Kidney (tissue), 14 donors: ENCODE results near the gene GPATCH4. TPM values are rescaled to one million over a fixed set of nuclear protein-coding genes. Genes with fewer than 3 reads are reported as not detected.
A peak's percentile ranks its signal among the peaks of the same experiment; 100 is the strongest.

Experiments
- DNase-seq, 5 donors: peaks; one replicate each; pipeline ENCODE4 v3.0.0-alpha.2; 2013 to 2020
- FAIRE-seq: peaks from 2 replicates; lab custom pipeline; 2012; peaks lifted over from hg19 to GRCh38; lab: Jason Lieb, UNC
- H3K27ac ChIP-seq, 2 donors: one replicate each; pipeline ENCODE4 v1.7.0; 2013; ENCODE audit warnings: low read depth in 2 of 2, low read length in 2 of 2, inconsistent platforms in 1 of 2
- H3K27me3 ChIP-seq: one replicate; pipeline ENCODE4 v1.7.1; 2013; ENCODE audit warnings: low read length, inconsistent platforms; ENCODE audit not compliant: control insufficient read depth, insufficient read depth
- H3K36me3 ChIP-seq, 3 donors: one replicate each; pipeline versions ENCODE4 v1.7.0 to v1.7.1; 2013; ENCODE audit warnings: low read length in 3 of 3, control low read depth in 1 of 3, inconsistent platforms in 1 of 3; ENCODE audit not compliant: insufficient read depth in 3 of 3, control insufficient read depth in 2 of 3
- H3K4me1 ChIP-seq, 3 donors: one replicate each; pipeline versions ENCODE4 v1.7.0 to v1.7.1; 2013; ENCODE audit warnings: low read length in 3 of 3, inconsistent platforms in 1 of 3, low read depth in 1 of 3; ENCODE audit not compliant: control insufficient read depth in 2 of 3, insufficient read depth in 2 of 3
- H3K4me3 ChIP-seq, 3 donors: one replicate each; pipeline versions ENCODE4 v1.7.0 to v1.8.1; 2013; ENCODE audit warnings: low read length in 3 of 3, control low read depth in 1 of 3, inconsistent platforms in 1 of 3
- H3K9ac ChIP-seq, 3 donors: one replicate each; pipeline versions ENCODE4 v1.7.0 to v1.7.1; 2013; ENCODE audit warnings: low read length in 3 of 3, control low read depth in 1 of 3, inconsistent platforms in 1 of 3
- H3K9me3 ChIP-seq, 3 donors: one replicate each; pipeline versions ENCODE4 v1.7.0 to v1.7.1; 2013; ENCODE audit warnings: low read length in 3 of 3, control low read depth in 1 of 3, inconsistent platforms in 1 of 3; ENCODE audit not compliant: control insufficient read depth in 2 of 3, insufficient read depth in 1 of 3
- intact Hi-C: fragments of 100-400 bp; cut with DNase I; formaldehyde crosslinking; loops from one replicate; pipeline ENCODE4 v1.11.1; 2022
- polyA plus RNA-seq: library from polyadenylated mRNA; stranded (reverse); fragments of 350-450 nt; fragmentation: Illumina TruSeq; extraction: RNeasy Lipid Tissue Mini Kit (QIAGEN cat#74804); gene quantifications from one replicate; pipeline ENCODE4 v1.2.3, GENCODE V29; 2014; ENCODE audit warnings: low read depth, low replicate concordance; ENCODE audit not compliant: insufficient read depth
- total RNA-seq: library from RNA; stranded (reverse); fragmentation: NEBNext Ultra II Directional; extraction: Animal tissue kit (Norgen Biotek cat#: 25700); gene quantifications from one replicate; pipeline ENCODE4 v1.2.1, GENCODE V29; 2021
- TF ChIP-seq, protein P1 (sequence below): IDR thresholded peaks from 3 replicates; pipeline ENCODE4 v1.5.1; 2012; ENCODE audit warnings: mild to moderate bottlenecking, moderate library complexity, borderline replicate concordance; ENCODE audit not compliant: insufficient read depth; ENCODE audit errors: extremely low read depth
- donor health status: control.
- donor health status: control.
- donor health status: control.
- donor health status: control.
- donor health status: control.
- donor health status: DM: yes; HTN: yes; CAD: no.
- donor health status: Normal renal cell carcinoma (clear cell type).

GPATCH4 gene
- total and polyA plus RNA-seq, 2 donors from 2014 or later = 24.0 to 26.2 TPM

DNA sequence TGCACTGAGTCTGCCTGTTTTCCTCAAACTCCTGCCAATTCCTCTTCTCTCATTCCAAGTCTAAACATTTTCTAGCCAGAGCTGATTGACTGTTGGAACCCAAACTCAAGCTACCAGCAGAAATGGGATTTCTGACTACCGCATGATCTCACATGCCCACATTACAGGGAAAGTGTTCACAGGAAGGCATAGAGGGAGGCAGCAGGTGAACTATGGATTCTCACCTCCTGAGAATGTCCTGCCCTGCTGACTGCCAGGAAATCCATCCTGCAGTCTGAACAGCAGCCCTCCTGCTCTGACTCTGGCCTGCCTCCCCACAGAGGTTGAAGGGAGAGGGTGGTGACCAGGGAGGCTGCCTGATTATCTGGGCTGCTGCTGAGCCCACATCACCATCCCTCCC lies 51.4 kb downstream of the GPATCH4 start:
- TF ChIP-seq, protein P1, sequence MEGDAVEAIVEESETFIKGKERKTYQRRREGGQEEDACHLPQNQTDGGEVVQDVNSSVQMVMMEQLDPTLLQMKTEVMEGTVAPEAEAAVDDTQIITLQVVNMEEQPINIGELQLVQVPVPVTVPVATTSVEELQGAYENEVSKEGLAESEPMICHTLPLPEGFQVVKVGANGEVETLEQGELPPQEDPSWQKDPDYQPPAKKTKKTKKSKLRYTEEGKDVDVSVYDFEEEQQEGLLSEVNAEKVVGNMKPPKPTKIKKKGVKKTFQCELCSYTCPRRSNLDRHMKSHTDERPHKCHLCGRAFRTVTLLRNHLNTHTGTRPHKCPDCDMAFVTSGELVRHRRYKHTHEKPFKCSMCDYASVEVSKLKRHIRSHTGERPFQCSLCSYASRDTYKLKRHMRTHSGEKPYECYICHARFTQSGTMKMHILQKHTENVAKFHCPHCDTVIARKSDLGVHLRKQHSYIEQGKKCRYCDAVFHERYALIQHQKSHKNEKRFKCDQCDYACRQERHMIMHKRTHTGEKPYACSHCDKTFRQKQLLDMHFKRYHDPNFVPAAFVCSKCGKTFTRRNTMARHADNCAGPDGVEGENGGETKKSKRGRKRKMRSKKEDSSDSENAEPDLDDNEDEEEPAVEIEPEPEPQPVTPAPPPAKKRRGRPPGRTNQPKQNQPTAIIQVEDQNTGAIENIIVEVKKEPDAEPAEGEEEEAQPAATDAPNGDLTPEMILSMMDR = no peak
- Histone ChIP-seq H3K4me1 (no peaks in the 10 kb centered on the region), H3K27me3 (no peaks in the 10 kb centered on the region), H3K27ac (no peak overlapping the region), H3K9me3 (no peaks in the 10 kb centered on the region), H3K4me3 (no peak overlapping the region), H3K9ac (no peak overlapping the region), H3K36me3 (no peaks in the 10 kb centered on the region)
- FAIRE-seq = no peak
- intact Hi-C loops = no loop called here
- DNase-seq = no peak

DNA sequence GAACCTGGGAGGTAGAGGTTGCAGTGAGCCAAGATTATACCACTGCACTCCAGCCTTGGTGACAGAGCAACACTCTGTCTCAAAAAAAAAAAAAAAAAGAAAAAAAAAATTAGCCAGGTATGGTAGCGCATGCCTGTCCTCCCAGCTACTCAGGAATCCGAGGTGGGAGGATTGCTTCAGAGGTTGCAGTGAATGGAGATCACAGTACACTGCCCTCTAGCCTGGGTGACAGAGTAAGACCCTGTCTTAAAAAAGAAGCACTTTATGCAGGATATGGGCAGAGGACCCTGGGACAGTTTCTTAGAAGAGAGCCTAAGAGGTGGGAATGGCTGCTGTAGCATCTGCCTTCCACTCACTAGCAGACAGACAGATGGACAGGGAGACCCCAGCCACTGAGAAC lies 51.9 kb downstream of the GPATCH4 start:
- Histone ChIP-seq H3K36me3 (no peaks in the 10 kb centered on the region), H3K27ac (no peak overlapping the region), H3K9ac (no peak overlapping the region), H3K27me3 (no peaks in the 10 kb centered on the region), H3K9me3 (no peaks in the 10 kb centered on the region), H3K4me3 (no peak overlapping the region), H3K4me1 (no peaks in the 10 kb centered on the region)
- TF ChIP-seq, protein P1 = peak; percentile 15
- intact Hi-C loops = no loop called here
- FAIRE-seq (no peak), DNase-seq (peak in 1 of 5 donors; percentile 27)

DNA sequence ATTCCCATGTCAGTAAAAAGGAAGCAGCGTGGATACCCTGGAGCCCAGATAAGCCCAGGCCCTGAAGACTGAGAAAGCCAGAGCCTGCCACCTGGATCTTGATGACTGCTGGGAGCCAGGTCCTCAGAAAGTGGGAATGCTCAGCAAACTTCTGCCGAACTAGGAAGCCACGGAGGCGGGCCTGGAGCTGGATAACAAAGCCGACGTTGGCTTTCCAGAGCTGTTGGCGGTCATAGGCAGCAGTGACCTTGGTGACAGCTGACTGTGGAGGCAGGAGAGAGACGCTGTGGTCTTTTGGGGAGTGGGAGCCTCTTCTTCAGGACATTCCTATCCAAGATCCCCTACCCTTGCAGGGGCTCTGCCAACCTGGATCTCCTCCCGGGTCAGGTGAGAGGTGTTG lies 53.3 kb downstream of the GPATCH4 start:
- Histone ChIP-seq H3K9me3 (no peaks in the 10 kb centered on the region), H3K27ac (no peak overlapping the region), H3K27me3 (no peaks in the 10 kb centered on the region), H3K4me1 (no peaks in the 10 kb centered on the region), H3K4me3 (no peak overlapping the region), H3K9ac (no peak overlapping the region), H3K36me3 (no peaks in the 10 kb centered on the region)
- DNase-seq (no peak), FAIRE-seq (no peak)
- intact Hi-C loops = no loop called here
- TF ChIP-seq, protein P1 = no peak

- no peak for FAIRE-seq
- Histone ChIP-seq H3K4me3 (no peak overlapping the region), H3K4me1 (no peaks in the 10 kb centered on the region), H3K27me3 (no peaks in the 10 kb centered on the region), H3K36me3 (no peaks in the 10 kb centered on the region), H3K9ac (no peak overlapping the region), H3K9me3 (no peaks in the 10 kb centered on the region), H3K27ac (no peak overlapping the region)
- TF ChIP-seq, protein P1 = no peak
- intact Hi-C loops = no loop called here
- DNase-seq = no peak
These were observed 53.8 kb downstream of the GPATCH4 start for GRCh38 chr1:156547434-156547833.
